HG03060 (cell line): ENCODE results near the gene ZNF277.
"Not testable (repeated sequence)": the region's sequence is repeated elsewhere in the genome, so short reads cannot be mapped to it uniquely, and the experiment has no call there.

Experiments used
- ATAC-seq: cut with Tn5 transposase; IDR thresholded peaks from one replicate; pipeline ENCODE4 v1.9.1; 2021; ENCODE audit warnings: low read depth, moderate number of reproducible peaks; ENCODE audit not compliant: unreplicated experiment

ZNF277 gene

DNA sequence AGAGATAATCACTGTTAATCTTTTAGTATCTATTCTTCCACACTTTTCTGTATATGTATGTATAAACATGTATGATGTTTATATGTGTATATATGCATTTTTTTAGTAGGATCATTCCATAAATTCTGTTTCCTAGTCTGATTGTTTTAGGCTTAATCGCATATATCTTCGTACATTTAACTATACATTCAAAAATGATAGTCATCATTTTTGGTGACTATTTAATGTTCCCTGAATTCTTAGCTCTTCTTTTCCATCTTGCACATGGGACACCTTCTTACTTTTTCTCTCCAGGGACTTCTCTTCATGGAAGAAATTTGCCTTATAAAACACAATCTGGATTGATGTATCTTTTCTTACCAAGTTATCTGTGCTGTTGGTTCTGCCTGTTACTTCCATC is 42.1 kb downstream of the ZNF277 start:
- no peak for ATAC-seq

DNA sequence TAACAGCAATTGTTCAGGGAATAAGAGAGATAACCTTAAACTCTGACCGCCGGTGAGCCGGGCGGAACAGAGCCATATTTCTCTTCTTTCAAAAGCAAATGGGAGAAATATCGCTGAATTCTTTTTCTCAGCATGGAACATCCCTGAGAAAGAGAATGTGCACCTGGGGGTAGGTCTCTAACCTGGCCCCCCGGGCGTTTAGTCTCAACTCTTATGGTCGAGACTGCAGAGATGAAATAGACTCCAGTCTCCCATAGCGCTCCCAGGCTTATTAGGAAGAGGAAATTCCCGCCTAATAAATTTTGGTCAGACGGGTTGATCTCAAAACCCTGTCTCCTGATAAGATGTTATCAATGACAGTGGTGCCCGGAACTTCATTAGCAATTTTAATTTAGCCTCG is 43.5 kb downstream of the ZNF277 start:
- ATAC-seq, result not testable (repeated sequence)

DNA sequence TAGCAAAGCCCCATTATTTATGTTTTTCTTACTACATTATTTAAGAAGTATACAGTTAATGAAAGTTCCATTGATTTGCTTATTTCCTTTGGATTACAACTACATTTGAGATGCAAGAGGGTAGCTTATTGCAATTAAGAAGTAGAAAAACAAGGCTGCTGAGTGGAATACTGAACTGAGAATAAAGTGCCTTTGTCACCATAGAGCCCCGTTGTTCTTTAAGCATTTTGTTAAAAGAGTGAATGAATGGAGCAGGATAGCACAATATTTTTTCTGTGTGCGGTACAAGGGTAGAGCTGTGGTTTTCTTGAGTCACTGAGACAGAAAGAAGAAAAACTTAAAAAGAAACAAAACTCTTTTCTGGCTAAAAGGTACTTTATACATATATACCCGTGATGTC is 45.6 kb downstream of the ZNF277 start:
- ATAC-seq, result no peak

DNA sequence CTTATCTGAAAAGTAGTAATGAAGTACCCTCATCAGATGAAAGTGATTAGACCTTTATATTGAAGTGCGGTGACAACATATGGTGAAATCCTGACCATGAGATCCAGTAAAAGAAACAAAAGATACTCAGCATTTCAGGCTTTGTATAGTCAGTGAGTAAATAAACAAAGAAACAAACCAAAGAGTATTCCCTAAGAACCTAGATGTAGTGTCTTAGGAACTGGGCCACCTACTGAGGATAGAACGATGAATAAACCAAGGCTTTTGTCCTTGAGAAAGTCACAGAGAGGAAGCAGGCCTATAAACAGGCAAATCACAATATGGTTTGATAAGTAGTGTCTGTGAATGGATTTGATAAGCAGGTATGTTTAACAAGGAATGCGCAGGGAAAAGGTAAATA is 46.2 kb downstream of the ZNF277 start:
- no peak for ATAC-seq

DNA sequence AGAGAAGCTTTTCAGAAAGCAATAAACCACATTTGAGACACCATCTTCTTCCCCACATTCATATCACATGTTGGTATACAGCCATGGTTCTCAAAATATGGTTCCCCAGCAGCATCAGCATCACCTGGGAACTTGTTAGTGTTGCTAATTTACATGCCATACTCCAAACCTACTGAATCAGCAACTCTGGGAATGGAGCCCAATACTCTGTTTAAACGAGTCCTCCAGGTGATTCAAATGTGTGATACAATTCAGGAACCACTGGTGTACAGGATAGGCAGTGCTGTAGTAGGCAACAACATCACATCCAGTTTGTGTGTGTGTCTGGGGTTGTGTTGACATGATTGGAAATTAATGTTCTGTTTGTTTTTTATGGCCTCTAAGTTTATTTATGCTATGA is 47.7 kb downstream of the ZNF277 start:
- no peak for ATAC-seq

DNA sequence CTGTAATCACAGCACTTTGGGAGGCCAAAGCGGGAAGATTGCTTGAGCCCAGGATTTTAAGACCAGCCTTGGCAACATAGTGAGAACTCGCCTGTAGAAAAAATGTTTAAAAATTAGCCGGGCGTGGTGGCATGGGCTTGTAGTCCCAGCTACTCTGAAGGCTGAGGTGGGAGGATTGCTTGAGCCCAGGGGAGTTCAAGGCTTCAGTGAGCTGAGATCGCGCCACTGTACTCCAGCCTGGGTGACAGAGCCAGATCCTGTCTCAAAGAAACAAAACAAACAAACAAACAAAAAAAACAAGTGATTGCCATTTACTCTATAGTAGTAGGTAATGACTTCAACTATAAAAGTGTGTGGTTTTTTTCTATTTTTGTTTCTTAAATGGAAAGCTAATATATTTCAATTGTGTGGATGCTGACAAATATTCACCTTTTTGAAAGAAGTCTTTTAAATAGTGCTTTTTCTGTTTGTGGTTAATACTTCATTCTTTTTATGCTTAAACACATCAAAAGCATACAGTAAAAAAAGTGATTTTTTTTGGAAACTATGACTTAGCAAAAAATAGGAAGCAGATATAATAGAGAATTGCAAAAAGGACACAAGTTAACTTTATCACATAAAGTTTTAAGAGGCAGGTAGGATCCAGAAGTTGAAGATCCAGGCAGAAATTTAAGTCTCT is 48.4 kb downstream of the ZNF277 start:
- no peak for ATAC-seq

DNA sequence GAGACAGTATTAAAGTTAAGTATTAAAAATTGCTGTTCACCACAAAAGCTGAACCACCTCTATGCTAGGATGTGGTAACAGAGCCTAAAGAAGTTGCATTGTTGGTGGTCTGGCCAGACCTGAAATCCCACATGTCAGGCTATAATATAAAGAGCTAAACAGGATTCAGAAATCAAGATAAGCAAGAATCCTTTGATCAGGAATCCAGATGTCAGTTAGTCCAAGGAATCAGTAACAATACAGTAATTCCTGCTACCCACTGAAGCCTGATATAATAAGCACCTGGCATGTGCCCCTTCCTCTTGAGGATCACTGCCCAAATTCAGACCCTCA is 48.9 kb downstream of the ZNF277 start:
- ATAC-seq, result no peak

DNA sequence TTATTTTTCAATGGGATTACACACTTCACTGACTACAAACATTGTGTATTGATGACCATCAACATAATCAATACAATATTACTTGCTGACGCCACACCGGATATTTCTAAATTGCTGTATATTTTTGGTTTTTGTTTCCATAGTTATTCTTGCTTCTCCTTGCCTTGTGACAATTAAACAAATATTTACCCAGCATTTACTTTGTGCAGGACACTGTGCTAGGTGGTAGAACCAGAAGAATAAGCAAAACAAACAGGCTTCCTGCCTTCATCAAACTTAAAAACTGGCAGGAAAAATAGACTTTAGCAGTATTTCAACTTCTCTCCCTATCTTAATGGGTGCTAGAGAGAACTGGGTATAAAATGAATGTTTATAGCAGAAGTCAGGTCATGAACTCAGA is 50.6 kb downstream of the ZNF277 start:
- ATAC-seq, result no peak

DNA sequence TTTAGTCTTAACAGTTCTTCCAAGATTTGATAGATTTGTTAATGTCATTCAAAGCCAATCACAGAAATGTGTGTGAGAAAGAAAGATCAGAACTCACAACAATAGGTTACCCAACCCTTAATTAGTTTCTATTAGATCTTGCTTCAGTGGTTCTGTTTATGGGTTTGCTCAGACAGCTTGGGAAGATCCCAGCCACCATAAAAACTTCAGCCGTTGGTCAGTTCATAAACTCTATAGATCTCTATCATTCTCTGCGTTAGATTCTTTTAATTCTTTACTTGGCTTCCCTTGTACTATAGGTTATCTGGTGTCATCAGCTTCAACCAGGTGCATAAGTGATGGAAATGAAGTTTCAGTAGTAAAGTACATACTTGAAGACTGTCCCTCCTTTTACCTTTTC is 54.4 kb downstream of the ZNF277 start:
- ATAC-seq, result no peak

DNA sequence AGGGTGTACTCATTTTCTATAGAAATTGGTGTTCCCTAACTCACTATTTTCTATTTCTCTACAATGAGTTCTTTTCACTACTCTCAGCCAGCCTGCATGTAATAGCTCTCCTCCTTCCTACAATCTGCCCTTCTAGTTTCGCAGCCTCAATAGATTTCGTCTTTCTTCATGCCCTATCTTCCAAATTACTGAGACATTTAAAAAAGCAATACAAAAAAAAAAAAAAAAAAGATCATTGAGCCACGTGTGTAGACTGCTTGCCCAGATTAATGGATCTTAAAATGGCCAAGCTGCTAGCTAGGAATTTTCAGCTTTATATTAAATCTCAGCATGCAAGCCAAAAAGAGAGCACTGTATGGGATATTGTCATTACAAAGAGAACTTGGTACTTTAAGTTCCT is 55.5 kb downstream of the ZNF277 start:
- ATAC-seq, result no peak

DNA sequence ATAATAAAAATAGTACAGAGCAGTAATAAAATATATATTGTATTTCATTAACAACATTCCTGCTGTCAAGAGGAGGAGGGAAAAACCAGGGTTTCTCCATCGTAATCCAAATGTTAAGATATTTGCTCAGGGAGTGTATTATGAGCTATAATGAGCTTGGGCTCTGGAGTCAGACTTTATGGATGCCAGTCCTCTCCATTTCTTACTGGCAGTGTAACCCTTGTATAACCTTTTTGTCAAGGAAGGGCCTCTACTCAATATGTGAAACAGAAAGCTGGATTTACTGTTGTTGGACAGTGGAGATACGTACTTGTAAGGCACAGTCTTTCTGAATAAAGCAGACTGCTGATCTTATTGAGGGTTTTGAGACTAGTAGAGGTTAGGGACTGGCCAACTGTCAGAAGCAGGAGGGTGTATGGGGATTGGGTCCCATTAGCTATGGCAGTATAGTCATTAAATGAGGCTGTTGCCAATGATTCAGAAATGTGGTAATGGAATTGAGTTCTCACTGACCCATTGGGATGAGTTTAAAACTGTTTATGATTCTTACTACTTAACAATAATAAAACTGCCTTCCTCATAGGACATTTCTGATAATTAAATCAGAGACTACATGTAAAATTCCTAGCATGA is 56.5 kb downstream of the ZNF277 start:
- no peak for ATAC-seq

DNA sequence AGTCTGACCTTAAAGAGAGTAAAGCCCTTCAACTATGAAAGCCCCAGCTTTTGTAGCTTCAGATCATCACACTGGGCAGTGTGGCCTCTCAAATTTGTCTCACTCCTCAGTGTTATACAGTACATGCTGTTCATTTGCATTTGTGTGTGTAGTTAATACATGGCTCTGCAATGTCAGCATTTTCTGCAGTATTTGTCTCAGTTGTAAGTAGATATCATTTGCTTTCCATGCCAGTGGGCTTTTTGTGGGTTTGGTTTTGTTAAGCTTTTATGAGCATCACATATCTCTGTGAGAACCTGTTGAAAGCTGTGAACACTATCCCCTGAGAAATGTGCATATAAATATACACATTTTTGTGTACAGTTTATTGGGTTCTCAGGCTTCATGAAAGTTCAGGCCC is 57.0 kb downstream of the ZNF277 start:
- ATAC-seq, result no peak

DNA sequence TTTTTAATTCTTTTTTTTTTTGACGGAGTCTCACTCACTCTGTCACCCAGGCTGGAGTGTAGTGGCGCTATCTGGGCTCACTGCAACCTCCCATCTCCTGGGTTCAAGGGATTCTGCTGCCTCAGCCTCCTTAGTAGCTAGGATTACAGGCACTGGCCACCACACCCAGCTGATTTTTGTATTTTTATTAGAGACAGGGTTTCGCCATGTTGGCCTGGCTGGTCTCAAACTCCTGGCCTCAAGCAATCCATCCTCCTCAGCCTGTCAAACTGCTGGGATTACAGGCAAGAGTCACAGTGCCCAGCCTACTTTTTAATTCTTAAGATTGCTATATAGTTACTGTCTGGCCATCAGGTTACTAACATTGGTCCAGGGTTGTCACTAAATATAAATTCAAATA is 59.6 kb downstream of the ZNF277 start:
- ATAC-seq, result no peak

DNA sequence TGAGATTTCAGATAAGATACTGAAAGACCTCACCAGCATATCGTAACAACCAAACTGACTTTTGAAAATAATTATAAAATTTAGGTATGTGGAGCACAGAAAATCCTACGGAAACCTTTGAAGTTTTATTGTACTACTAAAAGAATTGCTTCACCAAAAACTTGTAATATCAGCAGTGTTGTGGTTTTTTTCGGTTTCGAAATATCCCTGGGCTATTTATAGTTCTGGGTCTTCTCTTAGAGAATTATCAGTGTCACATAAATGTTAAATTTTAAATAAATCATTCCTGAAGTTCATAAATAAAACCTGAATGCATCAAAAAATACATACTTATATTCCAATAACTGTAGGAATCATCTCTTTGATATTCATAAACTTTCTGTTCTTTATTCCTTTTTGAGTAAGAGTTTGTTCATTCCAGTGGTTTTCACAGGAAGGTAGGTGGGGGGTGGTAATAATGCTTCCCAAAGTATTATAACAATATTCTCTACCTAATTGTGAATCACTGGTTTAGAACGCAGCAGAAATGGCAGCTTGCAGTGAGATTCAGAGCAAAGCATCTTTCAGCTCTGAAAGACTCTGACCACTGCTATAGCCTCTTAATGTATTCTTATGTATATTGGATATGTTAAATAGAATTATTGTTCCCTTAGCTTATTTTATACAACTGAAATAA is 60.2 kb downstream of the ZNF277 start:
- ATAC-seq, result no peak

DNA sequence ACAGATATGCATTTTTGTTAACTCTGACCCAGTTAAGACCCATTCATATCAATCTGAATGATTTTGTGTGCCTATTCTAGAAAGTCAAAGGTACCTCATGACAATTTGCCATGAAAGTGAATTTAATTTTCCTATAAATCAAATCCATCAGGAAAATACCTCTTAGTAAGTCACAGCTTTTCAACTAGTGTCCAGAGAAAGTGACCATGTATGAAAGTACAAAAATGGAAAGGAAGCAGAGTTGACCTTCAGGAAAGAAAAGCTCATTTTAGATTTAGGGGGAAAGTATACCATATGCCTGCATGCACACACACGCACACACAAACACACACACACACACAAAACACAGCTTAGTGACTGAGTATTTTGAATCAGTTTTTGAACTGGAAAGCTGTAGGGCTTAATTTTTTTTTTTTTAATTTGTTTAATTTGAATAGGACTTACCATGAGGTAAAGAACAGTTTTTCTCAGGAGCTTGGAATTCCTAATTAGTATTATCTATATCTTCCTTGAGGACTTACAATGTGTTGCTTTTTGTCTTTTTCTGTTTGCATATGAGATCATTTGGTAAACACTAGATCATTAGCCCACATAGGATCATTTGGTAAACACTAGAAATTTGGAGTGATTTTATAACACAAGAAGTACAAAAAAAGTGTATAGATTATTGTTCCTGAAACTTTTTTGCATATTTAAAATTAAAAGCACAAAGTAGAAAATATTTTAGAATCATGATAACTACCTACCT is 61.6 kb downstream of the ZNF277 start:
- no peak for ATAC-seq

DNA sequence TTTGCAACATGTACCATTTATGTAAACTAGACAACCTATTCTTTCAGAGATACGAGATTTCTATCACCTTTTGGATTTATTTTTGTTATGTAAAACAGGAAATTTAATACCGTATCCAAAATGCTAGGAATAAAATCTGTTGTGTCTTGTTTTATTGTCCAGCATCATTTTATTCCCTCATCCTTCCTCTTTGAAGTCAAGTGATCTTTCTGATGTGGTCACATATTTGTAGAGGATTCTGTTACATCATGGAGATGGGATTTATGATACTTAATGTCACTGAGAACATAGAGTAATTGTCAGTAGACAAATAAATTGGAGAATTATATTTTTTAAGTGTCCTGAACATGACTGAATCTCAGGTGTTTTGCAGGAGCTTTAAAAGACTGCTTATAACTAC is 64.7 kb downstream of the ZNF277 start:
- ATAC-seq, result no peak

DNA sequence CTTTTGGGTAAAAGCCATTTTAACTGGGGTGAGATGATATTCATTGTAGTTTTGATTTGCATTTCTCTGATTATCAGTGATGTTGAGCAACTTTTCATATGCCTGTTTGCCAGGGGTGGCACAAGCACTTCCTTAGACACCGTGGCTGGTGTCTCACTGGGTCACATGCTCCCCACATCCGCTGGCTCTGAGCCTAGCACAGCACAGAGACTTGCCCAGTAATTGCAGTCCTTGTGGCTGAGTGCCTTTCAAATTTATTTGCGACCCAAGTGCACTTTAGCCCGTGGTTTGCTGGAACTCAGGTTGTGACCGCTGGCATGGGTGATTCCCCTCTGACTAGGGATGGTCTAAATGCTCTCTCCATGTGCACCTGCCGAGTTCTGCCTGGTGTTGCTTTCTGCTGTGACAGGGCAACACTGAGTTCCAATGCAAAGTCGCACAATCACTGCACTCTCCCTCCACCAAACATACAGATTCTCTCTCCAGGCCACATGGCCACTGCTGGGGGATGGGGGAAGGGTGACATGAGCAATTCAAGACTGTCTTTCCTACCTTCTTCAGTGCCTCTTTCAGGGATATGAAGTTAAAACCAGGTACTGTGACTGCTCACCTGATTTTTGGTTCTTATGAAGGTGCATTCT is 66.5 kb downstream of the ZNF277 start:
- ATAC-seq, result no peak

DNA sequence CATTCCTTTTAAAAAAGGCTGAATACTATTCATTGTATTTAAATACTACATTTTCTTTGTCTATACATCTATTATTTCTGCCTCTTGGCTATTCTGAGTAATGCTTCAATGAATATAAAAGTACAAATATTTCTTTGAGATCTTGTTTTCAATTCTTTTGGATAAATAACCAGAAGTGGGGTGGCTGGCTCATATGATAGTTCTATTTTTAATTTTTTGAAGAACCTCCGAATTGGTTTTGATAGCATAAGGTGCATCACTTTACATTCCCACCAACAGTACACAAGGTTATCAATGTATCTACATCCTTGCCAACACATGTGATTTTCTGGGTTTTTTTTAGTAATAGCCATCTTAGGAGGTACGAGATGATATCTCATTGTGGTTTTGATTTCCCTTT is 72.5 kb downstream of the ZNF277 start:
- ATAC-seq, result no peak

DNA sequence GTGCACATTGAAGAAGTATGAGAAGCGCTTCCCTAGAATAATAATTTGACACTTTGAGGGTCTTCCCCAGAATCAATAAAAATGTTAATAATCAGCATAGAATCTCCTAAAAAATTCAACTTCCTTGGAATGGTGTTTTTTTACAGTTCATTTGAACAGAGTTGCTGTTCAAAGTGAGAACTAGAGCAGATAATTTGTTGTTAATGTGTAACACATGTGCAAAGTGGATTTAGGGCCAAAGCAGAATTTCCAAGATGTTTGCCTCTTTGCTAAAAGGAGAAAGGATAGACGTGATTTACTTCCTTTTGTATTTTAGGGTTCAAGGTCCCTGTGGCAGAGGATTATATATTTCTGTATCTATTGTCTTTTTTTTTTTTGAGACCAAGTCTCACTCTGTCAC is 73.8 kb downstream of the ZNF277 start:
- ATAC-seq, result no peak

DNA sequence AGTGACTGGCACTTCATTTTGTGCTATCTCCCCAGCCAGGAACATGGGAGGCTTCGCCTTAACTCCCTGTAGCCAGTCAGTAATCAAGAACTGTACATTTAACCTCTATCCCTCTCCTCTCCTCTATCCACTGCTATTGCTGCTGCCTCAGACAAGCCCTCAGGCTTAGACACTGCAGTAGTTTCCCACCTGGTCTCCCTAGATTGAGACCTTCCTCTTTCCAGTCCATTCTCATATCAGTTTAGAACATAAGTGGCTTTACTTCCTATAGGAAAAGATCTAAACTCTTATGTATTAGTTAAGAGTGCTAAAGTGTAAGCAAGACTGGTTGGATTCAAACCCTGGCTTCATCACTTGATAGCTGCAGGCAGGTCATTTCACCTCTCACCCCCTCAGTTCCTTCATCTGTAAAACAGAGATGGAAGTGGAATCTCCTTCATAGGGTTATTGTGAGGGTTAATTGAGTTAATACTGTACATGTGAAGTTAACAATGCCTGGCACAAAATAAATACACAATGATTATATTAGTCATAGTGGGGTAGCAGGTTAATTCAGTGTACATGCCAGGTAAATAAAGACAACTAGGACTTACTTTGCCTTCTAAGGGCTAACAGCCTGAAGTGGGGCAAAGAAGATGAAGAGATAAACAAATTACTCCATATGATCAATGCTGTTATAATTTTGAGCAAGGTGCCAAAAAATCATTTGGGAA is 76.1 kb downstream of the ZNF277 start:
- no peak for ATAC-seq
